Measurements from ENCODE around the gene NANS.
A peak's percentile ranks its signal among the peaks of the same experiment; 100 is the strongest.
"Not testable (repeated sequence)": the region's sequence is repeated elsewhere in the genome, so short reads cannot be mapped to it uniquely, and the experiment has no call there.

NANS gene

GRCh38 chr9:98104445-98104881 is 47.9 kb downstream of the NANS start:
- no peak for DNase-seq

GRCh38 chr9:98105006-98105405 is 48.5 kb downstream of the NANS start:
- no peak for DNase-seq

GRCh38 chr9:98107926-98108325 is 51.4 kb downstream of the NANS start:
- DNase-seq: no peak

DNA sequence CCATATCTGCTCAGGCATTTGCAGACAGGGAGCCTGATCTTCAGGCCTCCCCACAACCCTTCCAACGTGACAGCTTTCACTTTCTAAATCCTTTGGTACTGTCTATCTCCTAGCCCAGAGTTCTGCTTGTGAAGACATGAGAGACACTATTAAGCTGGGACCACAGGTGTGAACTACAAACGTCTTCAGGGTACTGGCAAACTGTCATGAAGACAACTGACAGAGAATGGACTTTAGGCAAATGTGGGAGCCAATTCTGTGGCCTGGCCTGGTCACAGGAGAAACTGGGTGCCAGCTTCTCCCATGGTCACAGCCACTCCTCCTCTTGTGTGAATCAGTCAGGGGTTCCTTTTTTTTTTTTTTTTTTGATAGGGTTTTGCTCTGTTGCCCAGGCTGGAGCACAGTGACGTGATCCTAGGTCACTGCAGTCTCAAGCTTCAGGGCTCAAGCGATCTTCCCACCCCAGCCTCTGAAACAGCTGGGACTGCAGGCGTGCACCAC is 52.0 kb downstream of the NANS start:
- no peak for DNase-seq

DNA sequence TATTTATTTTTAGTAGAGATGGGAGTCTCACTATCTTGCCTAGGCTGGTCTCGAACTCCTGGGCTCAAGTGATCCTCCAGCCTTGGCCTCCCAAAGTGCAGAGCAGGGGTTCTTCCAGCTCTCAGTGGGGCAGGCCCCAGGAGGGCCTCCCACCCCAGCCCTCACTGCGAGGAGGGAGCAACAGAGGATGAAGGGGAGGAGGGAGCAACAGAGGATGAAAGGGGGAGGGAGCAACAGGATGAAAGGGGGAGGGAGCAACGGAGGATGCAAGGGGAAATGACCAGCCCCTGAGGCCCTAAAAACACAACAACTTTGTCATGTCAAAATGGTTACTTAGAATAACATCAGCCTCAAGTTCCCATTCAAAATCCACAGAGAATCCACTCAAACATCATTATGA is 52.5 kb downstream of the NANS start:
- no peak for DNase-seq

DNA sequence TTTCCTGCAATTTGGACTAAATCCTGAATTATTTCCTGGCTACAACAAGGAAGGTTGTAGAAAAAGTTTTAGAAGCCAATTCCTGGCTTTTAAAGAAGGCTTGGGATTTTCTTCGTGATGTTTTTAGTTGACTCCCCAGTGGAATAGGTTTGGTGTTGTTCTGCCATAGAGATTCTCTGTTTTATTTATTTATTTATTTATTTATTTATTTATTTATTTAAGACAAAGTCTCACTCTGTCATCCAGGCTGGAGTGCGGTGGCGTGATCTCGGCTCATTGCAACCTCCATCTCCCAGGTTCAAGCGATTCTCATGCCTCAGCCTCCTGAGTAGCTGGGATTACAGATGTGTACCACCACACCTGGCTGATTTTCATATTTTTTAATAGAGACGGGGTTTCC is 60.6 kb downstream of the NANS start:
- DNase-seq: not testable (repeated sequence)

GRCh38 chr9:98117984-98118639 is 61.6 kb downstream of the NANS start:
- peak; percentile 45 for DNase-seq

DNA sequence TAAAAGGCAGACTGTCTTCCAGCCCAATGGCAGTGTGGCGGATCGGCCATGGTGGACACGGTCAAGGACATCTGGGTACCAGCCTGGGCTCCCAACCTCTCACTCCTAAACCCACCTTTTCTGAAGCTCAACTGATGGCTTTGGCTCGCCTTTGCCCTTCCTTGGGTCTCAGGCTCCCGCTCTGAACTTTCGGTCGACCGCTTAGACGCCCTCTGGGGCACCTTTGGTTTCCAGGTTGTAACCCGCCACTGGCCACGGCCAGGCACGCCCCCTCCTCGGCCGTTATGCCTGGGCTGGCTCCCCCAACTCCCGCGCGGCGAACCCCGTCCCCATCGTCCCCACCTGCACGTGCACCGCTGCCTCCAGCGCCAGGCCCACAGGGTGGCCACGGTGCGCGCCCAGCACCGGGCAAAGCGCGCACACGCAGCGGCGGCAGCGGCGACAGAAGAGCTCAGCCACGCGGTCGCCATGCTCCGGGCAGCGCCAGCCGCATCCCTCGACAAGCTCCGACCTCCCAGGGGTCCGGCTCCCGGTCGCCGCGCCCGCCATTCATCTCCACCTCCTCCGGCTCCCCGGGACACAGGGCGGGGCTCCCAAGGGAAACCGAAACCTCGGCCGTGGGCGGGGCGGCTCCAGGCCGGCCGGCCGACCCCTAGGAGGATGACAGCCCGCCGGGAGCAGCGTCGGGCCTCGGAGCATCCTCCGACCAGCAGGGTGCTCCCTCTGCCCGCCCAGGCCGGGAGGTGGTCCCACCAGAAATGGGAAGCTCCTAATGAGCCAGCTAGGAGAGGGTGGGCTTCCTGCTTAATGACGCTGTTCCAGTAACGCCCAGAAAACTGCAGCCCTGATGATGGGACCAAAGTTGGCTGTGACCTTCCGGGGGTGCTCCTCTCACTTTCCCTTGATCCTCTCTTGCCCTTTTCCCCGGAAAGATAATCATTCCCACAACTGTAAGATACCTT is 62.4 kb downstream of the NANS start, which contains the start of gene TRIM14:
TSS of gene TRIM14 (minus strand) at position 583 of the 962 bp plus-strand sequence. CDS start at position 549, 34 bp downstream.
- DNase-seq: peak; percentile 64

- DNase-seq: no peak
Measured at GRCh38 chr9:98120476-98120875, 63.9 kb downstream of the NANS start.

DNA sequence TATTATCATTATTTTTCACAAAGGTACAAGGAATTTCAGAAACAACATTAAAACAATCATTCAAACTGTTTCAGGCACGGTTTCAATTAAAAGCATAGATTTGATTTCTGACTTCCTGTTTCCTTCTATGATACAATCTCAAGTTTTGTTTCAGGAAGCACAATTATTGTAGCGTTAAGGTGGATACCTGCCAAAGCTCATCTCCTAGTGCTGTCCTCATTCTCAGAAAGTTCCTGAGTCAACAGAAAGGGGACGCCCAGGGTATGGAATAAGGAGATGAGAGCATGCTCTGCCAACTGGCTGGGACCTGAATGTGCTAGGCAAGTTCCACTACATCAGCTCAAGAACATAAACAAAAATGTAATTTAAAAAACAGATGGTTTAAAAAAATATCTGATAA is 64.5 kb downstream of the NANS start:
- DNase-seq: no peak

DNA sequence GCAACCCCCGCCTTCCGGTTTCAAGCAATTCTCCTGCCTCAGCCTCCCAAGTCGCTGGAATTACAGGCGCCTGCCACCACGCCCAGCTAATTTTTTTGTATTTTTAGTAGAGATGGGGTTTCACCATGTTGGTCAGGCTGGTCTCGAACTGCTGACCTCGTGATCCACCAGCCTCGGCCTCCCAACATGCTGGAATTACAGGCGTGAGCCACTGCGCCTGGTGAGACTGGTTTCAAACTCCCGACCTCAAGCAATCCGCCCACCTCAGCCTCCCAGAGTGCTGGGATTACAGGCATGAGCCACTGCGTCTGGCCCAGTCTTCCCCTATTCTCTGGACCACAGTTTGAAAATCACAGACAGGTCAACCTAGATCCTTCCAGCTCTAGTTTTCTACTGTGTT is 67.6 kb downstream of the NANS start:
- not testable (repeated sequence) for DNase-seq

GRCh38 chr9:98124637-98125426 is 68.3 kb downstream of the NANS start:
- DNase-seq: no peak

DNA sequence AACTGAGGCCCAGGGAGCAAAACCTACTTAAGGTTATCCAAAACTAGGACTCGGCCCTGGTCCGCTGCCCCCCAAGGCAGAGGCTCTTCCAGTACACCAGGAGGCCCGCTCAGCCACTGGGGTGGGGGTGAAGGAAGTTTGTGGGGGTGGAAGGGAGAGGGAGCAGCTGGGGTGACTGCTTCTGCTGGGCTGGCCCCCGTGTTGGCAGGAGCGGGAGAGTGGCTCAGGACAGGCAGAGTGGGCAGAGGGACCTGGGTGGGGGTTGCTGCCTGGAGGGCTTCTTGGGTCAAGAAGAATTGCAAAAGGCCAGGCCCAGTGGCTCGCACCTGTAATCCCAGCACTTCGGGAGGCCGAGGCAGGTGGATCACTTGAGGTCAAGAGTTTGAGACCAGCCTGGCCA is 70.7 kb downstream of the NANS start:
- no peak for DNase-seq

DNA sequence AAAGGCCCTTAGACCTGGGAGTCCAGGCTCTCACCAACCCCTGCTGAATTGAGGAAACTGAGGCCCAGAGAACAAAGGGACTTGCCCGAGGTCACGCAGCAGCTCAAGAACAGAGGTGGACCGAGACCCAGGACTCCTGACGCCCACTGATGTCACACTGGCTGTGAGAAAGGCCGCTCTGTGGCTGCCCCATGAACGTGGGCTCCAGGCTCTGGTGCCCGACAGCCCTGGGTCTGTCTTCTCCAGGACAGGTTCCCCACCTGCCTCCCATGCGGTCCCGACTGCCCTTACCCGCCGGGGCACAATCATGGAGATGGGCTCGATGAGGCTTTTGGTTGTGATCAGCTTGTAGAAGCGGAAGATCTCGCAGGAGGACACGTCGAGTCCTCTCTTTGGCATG is 71.8 kb downstream of the NANS start:
- no peak for DNase-seq

- DNase-seq: no peak
Measured at GRCh38 chr9:98129451-98129881, 72.9 kb downstream of the NANS start.

- DNase-seq: not testable (repeated sequence)
Measured at GRCh38 chr9:98130060-98130459, 73.5 kb downstream of the NANS start.

DNA sequence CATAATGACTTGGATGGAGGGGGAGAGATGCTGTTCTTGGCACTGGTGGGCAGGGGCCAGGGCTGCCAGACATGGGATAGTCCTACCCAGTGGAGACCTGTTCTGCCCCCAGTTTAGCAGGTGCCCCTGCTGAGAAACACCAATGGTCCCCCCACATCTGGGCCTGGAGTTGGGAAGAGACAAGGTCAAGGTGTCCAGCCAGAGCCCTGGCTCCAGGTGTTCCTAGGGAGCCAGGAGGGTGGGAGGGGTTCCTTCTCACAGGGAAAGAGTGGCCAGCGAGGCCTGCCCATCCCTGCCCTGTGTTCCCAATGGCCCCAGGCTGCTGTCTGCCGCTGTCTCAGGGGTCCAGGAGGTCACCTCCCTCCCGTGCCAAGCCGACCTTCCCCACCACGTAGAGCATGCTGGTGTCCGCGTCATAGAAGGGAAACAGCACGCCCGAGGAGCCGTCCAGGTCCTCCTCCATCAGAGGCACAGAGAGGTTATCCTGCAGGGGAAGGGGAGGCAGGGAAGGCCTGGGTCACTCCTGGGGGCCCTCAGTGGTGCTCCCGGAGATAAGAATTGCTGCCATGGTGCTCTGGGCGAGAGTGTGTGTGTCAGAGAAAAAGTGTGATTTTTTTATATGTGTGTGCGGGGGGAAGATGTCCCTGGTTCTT is 74.2 kb downstream of the NANS start:
- no peak for DNase-seq

- no peak for DNase-seq
Measured at GRCh38 chr9:98132158-98132557, 75.6 kb downstream of the NANS start.

All from activated naive CD4-positive, alpha-beta T cell treated with Interleukin-2 at 50 U/mL for 16 hours (primary cell).